DMS 273 treated with DMSO at 0.1 percent for 48 hours (cell line): Measurements from ENCODE around the gene TRIM46.
"Not testable (repeated sequence)": the region's sequence is repeated elsewhere in the genome, so short reads cannot be mapped to it uniquely, and the experiment has no call there.

Experiments used
- DNase-seq: peaks from one replicate; lab custom pipeline; 2025; lab: John Stamatoyannopoulos, UW

The TRIM46 gene

GRCh38 chr1:155205969-155206593 lies 32.4 kb downstream of the TRIM46 start:
- DNase-seq: no peak

- DNase-seq: peak; percentile 93
Measured at GRCh38 chr1:155206891-155207805, 33.5 kb downstream of the TRIM46 start.

GRCh38 chr1:155207806-155208540 lies 34.3 kb downstream of the TRIM46 start, which contains the start of gene THBS3:
Gene THBS3, minus strand, starts transcription at chr1:155207897. Its CDS starts 21 bp downstream, at chr1:155207876.
- peak; percentile 35 for DNase-seq

GRCh38 chr1:155208541-155209311 lies 35.1 kb downstream of the TRIM46 start, which contains the start of gene MTX1:
Gene MTX1, plus strand, starts transcription at chr1:155208695. Its CDS starts 110 bp downstream, at chr1:155208805.
- peak; percentile 63 for DNase-seq

GRCh38 chr1:155209312-155209721 lies 35.7 kb downstream of the TRIM46 start:
- no peak for DNase-seq

- DNase-seq: no peak
Measured at GRCh38 chr1:155210314-155211104, 36.9 kb downstream of the TRIM46 start.

GRCh38 chr1:155211381-155212050 lies 37.9 kb downstream of the TRIM46 start:
- not testable (repeated sequence) for DNase-seq

GRCh38 chr1:155212051-155212440 lies 38.4 kb downstream of the TRIM46 start:
- DNase-seq: not testable (repeated sequence)

GRCh38 chr1:155214702-155215101 lies 41.1 kb downstream of the TRIM46 start:
- not testable (repeated sequence) for DNase-seq

GRCh38 chr1:155218854-155219591 lies 45.4 kb downstream of the TRIM46 start:
- DNase-seq: no peak

- no peak for DNase-seq
Measured at GRCh38 chr1:155219592-155220031, 46.0 kb downstream of the TRIM46 start.

- DNase-seq: not testable (repeated sequence)
Measured at GRCh38 chr1:155220211-155220965, 46.7 kb downstream of the TRIM46 start.

- DNase-seq: no peak
Measured at GRCh38 chr1:155223047-155223446, 49.4 kb downstream of the TRIM46 start.

GRCh38 chr1:155225404-155225759 lies 51.7 kb downstream of the TRIM46 start:
- not testable (repeated sequence) for DNase-seq

- peak; percentile 83 for DNase-seq
Measured at GRCh38 chr1:155226188-155226909, 52.7 kb downstream of the TRIM46 start.

- DNase-seq: no peak
Measured at GRCh38 chr1:155226910-155227260, 53.2 kb downstream of the TRIM46 start.

- DNase-seq: peak; percentile 98
Measured at GRCh38 chr1:155227261-155228095, 53.8 kb downstream of the TRIM46 start.
